Activated CD8-positive, alpha-beta memory T cell treated with anti-CD3 and anti-CD28 coated beads, Interleukin-2, amount 50 U/mL, for 4 hours (primary cell): ENCODE results near the gene RARRES1.
"Not testable (repeated sequence)": the region's sequence is repeated elsewhere in the genome, so short reads cannot be mapped to it uniquely, and the experiment has no call there.

Source experiments
- DNase-seq: peaks from one replicate; pipeline ENCODE4 v3.0.0-alpha.2; 2020

RARRES1 gene

DNA sequence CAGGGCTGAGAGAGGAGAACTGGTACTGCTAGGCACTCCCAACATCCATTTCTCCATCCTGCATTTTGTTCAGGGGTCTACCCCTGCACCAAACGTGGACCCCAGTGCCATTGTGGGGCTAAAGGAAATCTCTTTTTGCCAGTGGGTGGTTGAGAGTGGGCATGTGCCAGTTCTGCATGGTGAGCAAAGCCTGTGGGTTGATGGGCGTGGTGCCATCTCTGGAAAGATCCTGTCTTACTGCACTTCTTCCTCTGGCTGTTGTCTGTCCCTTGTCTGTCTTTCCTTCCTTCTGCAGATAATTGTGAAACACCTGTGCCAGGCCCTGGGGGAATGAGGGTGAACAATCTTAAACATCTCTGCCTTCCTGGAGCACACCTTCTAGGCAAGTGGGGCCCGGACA, 1.4 kb upstream of the RARRES1 start:
- DNase-seq: no peak

DNA sequence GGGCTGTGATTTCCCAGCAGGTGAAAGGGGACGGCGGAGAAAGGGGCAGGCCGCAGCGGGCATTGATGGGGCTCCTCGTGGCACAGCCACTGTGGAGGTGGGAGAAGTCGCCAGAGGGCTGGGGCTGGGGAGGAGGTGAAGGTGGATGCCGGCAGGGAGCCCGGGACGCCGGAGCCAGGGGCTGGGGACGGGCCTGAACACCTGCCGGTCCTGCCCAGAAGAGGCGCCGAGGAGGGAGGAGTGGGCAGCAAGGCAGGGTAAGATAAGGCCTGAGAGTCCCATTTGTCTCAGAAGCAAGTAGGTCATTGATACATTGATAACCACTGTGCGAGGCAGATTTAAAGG, 571 bp upstream of the RARRES1 start:
- no peak for DNase-seq

DNA sequence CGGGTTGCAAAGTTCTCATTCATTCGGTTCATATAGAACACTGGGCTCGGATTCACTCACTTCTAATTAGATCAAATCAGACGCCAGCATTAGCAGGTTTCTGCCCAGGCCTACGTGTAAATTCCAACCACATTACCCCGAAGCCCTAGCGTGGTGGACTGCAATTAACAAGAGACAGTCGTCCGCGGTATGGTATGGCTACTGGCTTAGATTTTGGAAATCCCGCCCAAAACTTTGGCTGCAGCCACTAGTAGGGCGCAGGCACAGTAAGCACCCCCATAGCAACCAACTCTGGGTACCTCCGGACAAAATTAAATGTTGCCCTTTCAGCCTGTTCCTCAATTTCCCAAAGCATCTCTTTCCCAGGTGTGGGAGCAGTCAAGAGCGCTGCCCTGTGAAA, 771 bp downstream of the RARRES1 start:
- no peak for DNase-seq

DNA sequence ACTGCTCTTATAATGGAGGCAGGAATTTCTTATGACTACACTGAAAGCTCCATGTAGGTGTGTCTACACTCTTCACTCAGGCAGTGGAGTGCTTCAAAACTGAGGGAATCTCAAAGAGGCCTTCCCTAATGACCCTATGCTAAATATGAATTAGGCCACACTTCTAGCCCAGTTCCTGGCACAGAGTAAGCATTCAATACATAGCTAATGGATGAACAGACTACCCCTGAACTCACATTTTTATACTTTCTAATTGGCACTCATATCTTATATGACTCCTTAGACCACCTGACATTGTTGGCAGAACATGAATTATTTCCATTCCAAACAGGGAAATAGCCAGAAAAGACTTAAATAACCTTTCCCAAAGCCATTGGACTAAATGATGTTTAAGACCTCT, 3.4 kb downstream of the RARRES1 start:
- no peak for DNase-seq

DNA sequence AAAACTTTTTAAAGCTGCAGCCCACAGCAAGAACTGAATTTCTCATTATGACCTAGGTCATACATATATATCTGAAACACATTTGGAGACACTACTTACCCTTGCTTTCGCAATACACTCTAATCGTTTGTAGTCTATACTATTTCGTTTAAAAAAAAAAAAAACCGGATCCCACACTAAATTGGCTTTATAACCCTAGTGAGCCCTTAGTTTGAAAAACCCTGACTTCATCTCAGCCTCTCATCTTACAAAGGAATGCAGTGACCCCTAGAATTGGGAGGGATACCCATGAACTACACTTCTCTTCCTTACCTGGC, 4.2 kb downstream of the RARRES1 start:
- no peak for DNase-seq

DNA sequence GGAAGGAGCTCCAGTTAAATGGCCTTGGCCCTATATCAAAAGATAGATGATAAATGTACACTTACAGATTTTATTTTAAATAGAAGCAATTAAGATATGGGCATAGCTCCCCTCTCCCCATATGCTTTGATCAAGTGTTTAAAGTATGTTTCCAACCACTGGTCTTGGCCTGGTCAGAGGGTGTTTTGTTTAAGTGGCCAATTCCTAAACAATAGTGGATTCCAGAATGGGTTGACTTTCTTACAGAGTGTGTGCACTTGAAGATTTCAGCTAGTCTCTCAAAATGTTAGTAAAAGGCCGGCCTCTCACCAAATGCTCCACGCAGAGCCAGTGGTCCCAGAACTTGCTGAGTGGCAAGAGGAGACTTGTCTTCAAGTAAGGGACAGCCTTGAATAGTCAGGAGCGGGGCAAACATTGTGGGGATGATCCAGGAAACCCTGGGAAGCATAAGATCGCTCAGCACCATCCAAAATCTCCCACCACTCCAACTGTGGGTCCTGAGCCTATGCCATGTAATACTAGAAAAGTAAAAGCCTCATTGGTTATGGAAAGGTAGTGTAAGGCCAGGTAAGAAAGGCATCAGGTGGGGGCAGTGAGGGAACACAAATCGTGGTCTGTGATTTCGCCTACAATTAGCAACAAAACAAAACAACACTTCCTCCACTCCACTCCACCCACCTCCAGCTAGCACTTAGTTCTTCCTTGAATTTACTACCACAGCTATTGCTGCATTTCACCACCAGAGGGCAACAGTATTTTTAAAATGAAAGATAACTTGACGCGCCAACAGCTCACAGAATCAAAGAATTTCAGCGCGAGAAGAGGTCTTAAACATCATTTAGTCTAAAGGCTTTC, 4.8 kb downstream of the RARRES1 start:
- peak; percentile 32 for DNase-seq

DNA sequence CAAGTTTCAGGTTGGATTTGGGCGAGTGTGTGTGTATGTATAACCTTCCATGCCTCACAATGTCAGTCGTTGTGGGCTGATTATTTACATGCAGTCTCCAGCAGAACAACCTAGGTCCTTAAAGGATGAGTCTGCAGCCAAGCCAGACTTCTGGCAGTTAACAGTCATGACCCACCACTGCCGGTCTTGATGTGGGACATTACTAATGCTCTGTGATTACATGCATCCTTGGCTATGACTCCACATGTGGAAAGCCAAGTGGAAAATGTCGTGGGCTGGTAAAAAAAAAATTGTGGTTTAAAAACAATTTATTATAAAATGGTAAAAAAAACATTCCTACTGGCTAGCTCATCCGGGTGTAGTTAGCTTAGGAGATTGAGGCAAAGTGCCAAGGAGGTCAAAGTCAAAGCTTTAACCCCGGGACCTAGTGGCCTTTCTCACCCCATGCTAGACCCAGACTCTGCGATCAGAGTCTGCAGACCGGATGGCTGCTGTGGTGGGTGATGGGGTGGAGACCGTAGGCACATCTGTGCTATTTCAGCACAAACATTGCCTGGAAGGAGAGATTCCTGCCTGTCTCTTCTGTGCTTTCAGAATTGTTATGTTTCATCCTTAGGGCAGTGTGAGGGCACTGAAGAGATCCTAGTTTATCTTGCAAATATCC, 6.8 kb downstream of the RARRES1 start:
- DNase-seq: no peak

DNA sequence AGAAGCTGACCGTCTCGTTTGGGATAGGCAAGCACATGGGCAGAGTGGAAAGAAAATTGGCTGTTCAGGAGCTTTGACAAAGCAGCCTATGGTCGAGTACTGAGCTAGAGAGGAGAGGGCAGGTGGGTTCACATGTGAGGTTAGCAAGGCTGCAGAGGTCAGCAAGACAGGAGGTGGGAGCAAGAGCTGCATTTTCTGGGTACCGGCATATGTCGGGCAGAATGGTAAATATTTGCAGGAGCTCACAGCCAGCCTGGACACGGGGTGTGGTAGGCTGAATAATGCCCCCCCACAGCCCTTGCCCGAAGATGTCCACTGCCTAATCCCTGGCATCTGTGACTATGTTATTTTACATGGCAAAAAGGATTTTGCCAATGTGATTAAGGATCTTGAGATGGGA, 8.3 kb downstream of the RARRES1 start:
- DNase-seq: no peak

DNA sequence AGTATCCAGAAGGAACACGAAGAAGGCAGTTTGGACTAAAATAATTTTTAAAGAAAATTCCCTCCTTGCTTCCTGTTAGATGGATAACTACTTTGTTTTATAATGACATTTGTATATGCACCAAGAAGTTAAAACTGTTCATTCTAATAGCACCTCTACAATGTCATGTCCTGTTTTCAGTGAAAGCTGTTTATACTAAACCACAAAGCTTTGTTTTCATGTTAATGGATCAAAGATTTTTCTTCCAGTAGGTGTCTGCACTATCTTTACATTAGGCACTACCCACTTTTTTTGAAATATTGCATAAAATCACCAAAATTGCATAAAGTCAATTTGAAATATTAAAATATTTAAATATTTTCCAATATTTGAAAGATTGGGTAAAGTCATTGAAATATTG, 10.1 kb downstream of the RARRES1 start:
- DNase-seq: no peak

DNA sequence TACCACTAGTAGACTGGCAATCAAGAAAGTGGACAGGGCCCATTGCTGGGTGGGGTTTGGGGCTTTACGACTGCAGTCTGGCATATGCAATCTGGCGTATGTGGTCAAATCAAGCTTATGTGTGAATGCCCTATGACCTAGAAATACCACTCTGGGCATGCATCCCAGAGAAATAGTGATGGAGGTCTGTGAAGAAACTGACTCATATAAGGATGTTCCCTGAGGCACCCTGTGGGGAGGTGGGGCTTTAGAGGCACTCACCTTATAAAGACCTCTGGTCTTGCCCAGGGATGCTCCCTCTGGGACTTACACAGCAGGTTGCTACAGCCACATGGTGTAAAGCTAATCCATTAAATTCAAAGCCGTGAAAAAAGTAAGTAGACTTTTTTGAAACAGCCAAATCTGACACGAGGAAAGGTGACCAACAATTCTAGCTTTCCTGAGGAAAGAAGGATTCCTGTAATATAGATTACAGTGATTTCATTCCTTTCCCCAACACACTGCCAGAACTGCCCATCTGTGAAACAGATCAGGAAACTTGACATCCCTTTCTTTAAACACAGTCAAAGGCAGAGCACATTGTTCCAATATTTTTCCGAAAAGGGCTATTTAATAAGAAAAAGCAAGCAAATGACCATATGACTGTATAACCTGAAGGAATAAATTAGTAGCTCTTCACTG, 13.6 kb downstream of the RARRES1 start:
- DNase-seq: no peak

DNA sequence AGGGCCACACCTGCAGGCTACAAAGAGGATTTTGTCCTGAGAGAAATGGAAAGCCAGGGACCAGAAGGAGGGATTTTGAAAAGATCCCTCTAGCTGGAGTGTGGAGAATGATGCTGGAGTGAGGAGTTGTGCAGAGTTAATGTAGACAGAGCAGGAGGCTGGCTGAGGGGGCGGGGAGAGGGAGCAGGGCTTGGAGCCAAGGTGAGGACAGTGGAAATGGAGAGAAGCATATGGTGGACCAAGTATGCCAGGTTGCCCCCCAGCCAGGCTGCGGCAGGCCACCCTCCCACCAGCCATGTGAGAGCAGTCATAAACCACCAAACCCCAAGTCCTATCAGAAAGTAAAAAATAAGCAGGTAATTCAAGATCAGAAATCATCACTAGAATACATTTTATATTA, 14.7 kb downstream of the RARRES1 start:
- no peak for DNase-seq

DNA sequence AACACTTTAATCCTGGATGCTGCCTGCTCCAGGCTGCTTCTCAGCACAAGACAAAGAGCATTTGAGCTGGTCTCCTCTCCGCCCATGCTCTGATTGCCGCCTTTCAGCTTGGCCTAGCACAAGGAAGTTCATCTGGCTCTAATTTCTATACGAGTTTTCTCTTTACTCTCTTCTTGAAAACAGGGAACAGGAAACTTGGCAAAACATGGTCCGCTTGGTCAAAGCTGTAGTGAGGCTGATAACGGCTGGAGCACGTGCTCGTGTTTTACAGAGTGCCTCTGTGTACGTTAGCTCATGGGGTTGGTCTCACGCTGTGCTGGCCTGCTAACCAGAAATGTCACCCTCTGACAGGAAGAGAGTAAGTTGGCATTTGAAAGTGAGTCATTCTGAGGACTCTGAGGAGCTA, 19.2 kb downstream of the RARRES1 start:
- DNase-seq: no peak

DNA sequence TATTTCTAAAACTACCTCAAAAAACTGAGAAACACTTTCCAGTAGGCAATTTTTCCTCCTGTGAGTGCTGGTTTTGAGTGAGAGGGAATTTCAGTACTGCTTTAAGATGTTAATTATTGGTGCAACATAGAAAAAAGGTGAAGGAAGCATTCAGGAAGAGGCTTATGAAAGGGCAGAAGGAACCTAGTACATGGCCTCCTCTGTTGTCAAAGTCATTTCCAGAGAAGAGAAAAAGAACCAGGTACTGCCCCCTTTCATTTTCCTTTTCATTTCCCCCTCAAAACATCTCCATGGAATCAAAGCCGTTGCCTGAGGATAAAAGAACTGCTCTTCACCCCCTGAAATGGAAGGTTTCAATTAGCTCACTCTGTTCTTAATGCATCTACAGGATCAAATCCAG, 19.8 kb downstream of the RARRES1 start:
- DNase-seq: no peak

DNA sequence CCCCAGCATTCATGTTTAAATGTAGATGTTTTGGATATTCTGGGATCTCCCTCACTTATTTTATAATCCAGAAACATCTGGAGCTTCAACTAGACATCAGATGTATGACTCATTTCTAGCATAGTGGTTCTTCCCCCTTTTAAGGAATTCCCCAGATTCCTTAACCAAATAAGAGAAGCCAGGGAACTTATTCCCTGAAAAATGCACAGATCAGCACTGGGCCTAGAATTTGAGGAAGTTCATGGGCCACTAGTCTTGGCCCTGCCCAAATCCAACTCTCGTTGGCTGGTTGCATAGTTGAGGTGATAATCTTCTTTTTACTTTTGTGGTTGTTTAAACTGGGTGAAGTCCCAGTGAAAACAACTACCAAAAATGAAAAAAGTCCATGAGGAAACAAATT, 20.4 kb downstream of the RARRES1 start:
- no peak for DNase-seq

DNA sequence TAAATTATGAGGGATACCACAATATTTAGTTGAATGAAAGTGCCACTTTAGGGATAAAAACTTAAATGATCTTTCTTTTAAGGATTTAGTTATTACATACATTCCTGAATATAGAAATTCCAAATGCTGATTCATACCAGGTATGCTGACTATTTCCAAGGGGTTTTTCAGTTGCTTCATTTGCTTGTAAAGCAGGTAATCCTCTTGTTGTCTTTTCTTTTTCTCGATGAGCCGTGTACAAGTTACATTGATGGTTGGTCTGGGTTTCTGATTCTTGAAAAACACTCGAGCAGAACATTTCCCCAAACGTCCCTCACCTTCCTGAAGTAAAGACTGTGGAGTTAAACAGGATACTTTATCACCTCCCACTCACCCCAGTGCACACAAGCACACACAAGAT, 21.7 kb downstream of the RARRES1 start:
- no peak for DNase-seq

DNA sequence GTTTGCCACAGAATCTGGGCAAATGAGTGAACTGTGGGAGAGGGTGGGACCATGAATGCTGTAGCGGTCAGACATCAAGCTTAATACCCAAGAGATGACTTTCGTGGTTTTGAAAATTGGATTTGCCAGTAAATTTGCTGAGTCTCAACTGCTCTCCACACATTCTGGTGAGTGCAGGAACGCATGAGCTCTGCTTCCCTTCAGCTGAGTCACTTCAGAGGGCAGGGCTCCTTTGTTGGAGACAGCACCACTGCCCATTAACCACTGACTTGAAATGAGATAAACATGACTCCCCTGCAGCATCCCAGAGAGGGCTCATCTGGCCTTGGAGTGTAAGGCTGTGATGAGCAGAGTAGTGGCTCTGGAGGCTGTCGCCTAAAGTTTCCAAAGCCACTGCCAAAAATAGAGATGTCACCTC, 22.6 kb downstream of the RARRES1 start:
- DNase-seq: no peak

DNA sequence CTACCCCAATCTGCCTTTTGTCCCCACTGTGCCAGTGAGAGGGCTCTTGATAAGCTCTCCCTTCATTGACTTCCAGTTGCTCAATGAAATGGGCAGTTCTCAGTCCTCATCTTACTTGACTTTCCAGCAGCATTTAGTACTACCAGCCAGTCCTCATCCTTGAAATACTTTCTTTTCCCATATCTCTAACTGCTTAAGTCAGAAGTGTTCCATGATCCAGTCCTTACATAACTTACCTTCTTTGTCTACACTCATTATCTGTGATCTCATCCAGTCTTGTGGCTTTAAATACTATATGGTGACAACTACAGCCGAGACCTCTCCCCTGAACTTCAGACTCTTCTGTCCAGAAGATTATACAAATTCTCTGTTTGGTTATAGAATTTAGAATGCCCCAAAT, 28.7 kb downstream of the RARRES1 start:
- no peak for DNase-seq

DNA sequence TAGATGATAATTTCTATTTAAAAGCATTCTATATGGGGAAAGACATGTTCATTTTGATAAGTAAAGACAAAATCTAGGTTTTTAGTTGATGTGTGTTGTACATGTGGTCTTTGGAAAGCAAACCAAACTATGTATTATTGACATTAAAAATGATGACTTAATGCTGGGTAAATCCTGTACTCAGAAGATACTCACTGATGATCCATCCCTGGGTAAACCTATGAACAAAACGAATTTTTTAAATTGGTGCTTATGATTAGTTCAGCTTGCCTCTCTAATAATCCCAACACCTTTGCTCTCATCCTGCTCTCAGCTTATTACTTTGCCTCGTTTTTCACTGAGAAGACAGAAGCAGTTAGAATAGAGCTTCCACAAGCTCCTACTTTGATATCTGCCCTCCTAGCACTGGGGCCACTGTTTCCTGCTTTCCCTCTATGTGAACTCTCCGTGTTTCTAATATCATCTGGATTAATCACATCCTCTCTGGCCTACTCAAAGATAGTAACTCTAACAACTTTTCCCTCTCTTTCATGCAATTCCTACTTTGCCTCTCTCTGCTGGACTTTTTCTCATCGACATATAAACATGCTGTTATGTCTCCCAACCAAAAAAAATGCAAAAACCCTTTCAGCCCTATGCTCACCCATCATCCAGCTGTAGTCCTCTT, 29.3 kb downstream of the RARRES1 start:
- no peak for DNase-seq

DNA sequence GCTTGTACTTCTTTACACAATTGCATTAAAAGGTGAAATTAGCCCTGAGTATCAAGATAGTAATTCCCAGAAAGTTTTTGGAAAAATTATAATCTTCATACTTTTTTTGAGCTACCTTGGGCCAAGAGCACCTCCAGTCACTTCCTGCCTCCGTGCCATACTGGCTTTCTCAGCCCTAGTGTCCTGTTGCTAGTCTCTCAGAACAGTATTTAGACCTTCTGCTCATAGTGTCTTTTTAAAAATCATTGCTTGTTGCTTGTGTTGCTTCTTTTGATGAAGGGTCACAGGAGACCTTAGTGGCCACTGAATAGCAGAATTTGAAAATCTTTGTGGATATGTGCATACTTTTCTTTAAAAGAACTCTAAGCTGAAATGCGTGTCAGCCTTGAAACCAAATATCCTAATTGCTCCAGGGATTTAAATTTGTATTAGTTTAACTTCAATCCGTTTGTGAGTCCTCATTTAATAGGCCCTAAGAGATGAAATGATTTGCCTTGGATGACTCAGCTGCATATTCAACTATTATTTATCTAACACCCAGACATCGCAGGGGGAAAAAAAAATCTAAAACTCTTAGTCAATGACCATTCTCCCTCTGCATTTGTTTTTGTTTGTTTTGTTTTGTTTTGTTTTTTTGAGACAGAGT, 30.7 kb downstream of the RARRES1 start:
- DNase-seq: no peak

DNA sequence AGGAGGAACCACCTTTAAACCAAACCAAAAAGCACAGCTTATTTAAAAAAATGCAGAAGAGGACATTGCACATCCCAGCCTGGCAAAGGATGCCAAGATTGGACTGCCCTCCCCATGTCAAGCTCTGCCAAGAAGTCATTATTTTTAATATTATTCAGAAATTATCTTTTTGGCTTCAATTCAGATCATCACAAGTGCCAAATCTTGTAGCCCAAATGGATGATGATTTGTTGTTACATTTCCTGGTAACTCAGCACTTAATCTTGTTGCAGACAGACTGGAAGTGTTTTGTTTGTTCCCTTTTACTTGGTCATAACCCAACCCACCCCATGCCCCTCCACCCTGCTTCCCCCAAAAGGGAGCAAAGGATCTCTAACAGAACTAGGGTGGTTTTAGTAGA, 31.7 kb downstream of the RARRES1 start:
- no peak for DNase-seq

DNA sequence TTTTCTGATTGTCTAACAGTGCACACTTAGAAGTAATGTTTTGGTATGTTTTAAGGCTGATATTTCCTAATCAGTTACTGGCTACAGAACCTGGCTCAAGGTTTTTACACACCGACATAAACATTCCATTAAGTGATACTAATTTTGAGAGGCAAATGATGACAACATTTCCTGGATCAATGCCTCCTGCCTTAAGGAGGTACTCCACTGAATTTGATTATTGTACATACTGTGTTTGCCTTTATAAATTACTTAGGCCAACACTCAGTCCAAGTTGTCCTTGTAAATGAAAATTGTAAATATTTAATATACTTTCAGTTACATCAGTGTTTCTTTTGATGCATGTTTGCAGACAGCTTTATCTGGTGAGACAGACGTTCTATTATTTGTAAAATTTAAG, 35.6 kb downstream of the RARRES1 start:
- no peak for DNase-seq

DNA sequence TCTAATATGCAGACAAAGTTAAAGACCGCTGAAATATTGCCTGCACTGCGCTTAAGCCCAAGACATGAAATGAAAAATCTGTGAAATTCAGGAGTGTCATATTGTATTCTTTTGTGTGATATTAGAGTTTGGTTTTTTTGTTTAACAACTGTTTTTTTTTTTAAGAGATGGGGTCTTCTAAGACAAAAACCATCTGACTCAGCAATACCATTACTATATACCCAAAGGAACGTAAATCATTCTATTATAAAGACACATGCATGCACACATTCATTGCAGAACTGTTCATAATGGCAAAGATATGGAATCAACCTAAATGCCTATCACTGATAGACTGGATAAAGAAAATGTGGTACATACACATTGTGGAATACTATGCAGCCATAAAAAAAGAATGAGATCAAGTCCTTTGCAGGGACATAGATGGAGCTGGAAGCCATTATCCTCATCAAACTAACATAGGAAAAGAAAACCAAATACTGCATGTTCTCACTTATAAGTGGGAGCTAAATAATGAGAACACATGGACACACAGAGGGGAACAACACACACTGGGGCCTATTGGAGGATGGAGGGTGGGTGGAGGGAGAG, 38.3 kb downstream of the RARRES1 start:
- DNase-seq: not testable (repeated sequence)

DNA sequence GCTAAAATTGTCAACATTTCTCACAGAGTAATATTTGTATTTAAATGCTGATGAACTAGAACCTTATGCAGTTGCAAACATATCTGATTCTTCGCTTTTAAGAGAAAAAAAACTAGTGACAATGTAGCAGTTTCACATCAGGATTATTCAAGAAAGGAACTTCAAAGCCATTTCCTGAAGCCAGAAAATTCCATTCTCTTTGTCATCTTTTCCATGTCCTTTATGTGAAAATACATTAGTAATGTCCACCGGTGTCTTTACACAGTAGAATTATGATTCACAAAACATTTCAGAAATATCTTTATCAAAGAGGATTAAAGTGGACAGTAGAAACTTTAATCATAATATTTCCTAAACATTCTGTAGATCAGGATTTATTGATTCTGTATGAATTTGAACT, 47.1 kb downstream of the RARRES1 start:
- no peak for DNase-seq
